Measurements from ENCODE around the gene MRPS22.
"Not testable (repeated sequence)": the region's sequence is repeated elsewhere in the genome, so short reads cannot be mapped to it uniquely, and the experiment has no call there.

MRPS22 gene

GRCh38 chr3:139339219-139339906 is 4.5 kb upstream of the MRPS22 start:
- DNase-seq, result peak; percentile 60

- no peak for DNase-seq
Measured at GRCh38 chr3:139340784-139341183, 3.0 kb upstream of the MRPS22 start.

GRCh38 chr3:139342054-139342453 is 1.8 kb upstream of the MRPS22 start:
- no peak for DNase-seq

- no peak for DNase-seq
Measured at GRCh38 chr3:139346771-139347170, 3.0 kb downstream of the MRPS22 start.

GRCh38 chr3:139353920-139354556 is 10.2 kb downstream of the MRPS22 start:
- DNase-seq, result no peak

GRCh38 chr3:139354661-139355060 is 10.8 kb downstream of the MRPS22 start:
- DNase-seq, result no peak

- no peak for DNase-seq
Measured at GRCh38 chr3:139355476-139355875, 11.7 kb downstream of the MRPS22 start.

- DNase-seq, result no peak
Measured at GRCh38 chr3:139355891-139356290, 12.1 kb downstream of the MRPS22 start.

- DNase-seq, result no peak
Measured at GRCh38 chr3:139357899-139358298, 14.1 kb downstream of the MRPS22 start.

GRCh38 chr3:139358841-139359562 is 15.2 kb downstream of the MRPS22 start:
- DNase-seq, result no peak

- DNase-seq, result no peak
Measured at GRCh38 chr3:139361276-139361675, 17.5 kb downstream of the MRPS22 start.

GRCh38 chr3:139364549-139364948 is 20.7 kb downstream of the MRPS22 start:
- no peak for DNase-seq

- no peak for DNase-seq
Measured at GRCh38 chr3:139374099-139374498, 30.3 kb downstream of the MRPS22 start.

GRCh38 chr3:139377378-139377777 is 33.6 kb downstream of the MRPS22 start:
- DNase-seq, result no peak

- DNase-seq, result no peak
Measured at GRCh38 chr3:139378587-139379241, 34.9 kb downstream of the MRPS22 start.

- no peak for DNase-seq
Measured at GRCh38 chr3:139380575-139380974, 36.8 kb downstream of the MRPS22 start.

GRCh38 chr3:139382291-139382690 is 38.5 kb downstream of the MRPS22 start:
- DNase-seq, result not testable (repeated sequence)

- no peak for DNase-seq
Measured at GRCh38 chr3:139388077-139388476, 44.3 kb downstream of the MRPS22 start.

- DNase-seq, result no peak
Measured at GRCh38 chr3:139388821-139389551, 45.2 kb downstream of the MRPS22 start.

- peak; percentile 99 for DNase-seq
Measured at GRCh38 chr3:139389552-139390368, 45.9 kb downstream of the MRPS22 start, which contains the start of gene COPB2. Gene COPB2, minus strand, starts transcription at chr3:139389647. Its CDS starts 97 bp downstream, at chr3:139389550.

- DNase-seq, result no peak
Measured at GRCh38 chr3:139394116-139394515, 50.3 kb downstream of the MRPS22 start.

- DNase-seq, result no peak
Measured at GRCh38 chr3:139396707-139397106, 52.9 kb downstream of the MRPS22 start.

Data from stimulated activated CD8-positive, alpha-beta memory T cell treated with anti-CD3 and anti-CD28 coated beads, Interleukin-4, amount 100 ng/mL, for 48 hours (primary cell).